ENCODE results near the gene SLC48A1. TPM values are rescaled to one million over a fixed set of nuclear protein-coding genes. Genes with fewer than 3 reads are reported as not detected.

The SLC48A1 gene
- polyA plus RNA-seq: 1 to 10 TPM in 2 of 3 donors, under 1 TPM in 1; 0.54 to 5.6 (median 3.1) TPM

DNA sequence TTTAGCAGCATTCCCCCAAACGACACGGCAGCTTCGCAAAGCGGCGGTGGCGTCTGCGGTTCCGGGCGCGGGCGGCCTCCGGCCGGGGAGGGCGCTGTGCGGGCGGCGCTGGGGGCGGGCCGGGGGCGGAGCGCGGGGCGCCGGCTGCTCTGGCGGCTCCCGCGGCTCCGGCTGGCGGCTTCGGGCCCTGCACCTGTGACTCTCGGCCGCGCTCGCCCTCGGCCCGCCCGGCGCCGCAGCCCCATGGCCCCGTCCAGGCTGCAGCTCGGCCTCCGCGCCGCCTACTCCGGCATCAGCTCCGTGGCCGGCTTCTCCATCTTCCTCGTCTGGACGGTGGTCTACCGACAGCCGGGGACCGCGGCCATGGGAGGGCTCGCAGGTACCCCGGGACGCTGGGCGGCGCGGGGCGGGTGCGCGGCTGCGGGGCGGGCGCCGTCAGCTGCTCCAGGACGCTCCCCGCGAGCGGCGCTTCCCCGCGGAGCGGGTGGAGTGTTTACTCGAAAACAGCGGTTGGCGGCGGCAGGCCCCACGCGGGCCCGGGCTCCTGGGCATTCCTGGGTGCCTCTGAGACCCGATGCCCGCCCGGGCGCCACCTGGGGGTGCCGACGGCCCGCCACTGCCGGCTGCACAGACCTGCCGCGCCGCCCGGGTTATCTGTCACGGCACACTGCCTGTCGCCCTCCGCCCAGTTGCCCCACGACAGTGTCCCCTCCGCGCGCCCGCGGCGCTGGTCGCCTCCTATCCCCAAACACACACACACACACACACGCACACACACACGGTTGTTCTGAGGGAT is at the start of gene SLC48A1:
SLC48A1 (plus strand) TSS at position 177 of the 796 bp plus-strand sequence; CDS start at position 244, 67 bp downstream.
- peak within 1 kb of the TSS in 5 of 6 donors; percentile 43 to 86 (median 84) for H3K27ac Mint-ChIP-seq
- H3K36me3 Mint-ChIP-seq: no peaks in the 10 kb centered on the region
- H3K27me3 Mint-ChIP-seq (ENCODE audit: low read depth in 3 of 3): peaks cover 2 to 14% (median 8%) of the 10 kb centered on the region in 3 donors
- no peaks in the 10 kb centered on the region for H3K9me3 Mint-ChIP-seq
- DNase-seq: peak; percentile 67 to 74 (median 73)
- peaks cover 17 to 18% of the 10 kb centered on the region in 2 donors for H3K4me1 Mint-ChIP-seq
- peak within 1 kb of the TSS; percentile 85 to 89 (median 87) for H3K4me3 Mint-ChIP-seq

DNA sequence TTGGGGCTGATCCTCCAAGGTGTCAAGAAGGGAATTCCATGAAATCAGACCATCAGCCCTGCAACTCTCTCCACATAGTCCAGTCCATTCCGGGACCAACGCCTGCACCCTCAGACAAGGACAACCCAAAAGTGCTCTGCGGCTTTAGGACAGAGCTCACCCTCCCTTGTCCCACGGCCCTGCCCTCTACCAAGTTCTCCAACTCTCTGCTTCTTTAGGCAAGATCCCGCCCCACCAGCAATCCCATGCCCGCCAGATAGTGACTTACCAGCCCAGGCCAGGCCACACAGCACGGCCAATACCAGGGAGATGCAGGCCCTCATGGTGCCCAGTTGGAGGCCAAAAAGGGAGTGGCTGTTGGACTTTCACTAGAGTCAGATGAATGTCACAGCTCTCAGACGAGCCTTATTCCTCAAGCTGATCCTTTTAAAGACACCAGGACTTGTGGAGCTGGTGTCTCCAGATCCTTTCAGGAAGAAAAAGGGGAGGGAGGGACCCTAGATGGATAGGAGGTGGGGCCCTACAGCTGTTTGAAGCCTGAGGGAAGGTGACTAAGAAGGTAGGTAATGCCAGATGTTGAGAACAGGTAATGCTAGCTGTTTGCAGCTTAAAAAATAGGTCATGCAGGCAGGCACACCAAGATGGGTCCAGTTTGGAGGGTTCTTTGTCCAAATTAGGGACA is 47.8 kb upstream of the SLC48A1 start, which contains the start of gene ENDOU:
ENDOU (minus strand) TSS at position 400 of the 682 bp plus-strand sequence; CDS start at position 323, 77 bp downstream.
- DNase-seq: no peak
- no peak within 1 kb of the TSS for H3K4me3 Mint-ChIP-seq
- peaks cover 2 to 15% (median 15%) of the 10 kb centered on the region in 3 donors for H3K27me3 Mint-ChIP-seq (ENCODE audit: low read depth in 3 of 3)
- peaks cover 3 to 41% (median 7%) of the 10 kb centered on the region in 3 donors for H3K36me3 Mint-ChIP-seq
- H3K9me3 Mint-ChIP-seq: peaks cover 0 to 1% (median 0%) of the 10 kb centered on the region in 6 donors
- peak within 1 kb of the TSS in 1 of 6 donors; percentile 16 for H3K27ac Mint-ChIP-seq
- H3K4me1 Mint-ChIP-seq: peaks cover 26 to 35% of the 10 kb centered on the region in 2 donors

DNA sequence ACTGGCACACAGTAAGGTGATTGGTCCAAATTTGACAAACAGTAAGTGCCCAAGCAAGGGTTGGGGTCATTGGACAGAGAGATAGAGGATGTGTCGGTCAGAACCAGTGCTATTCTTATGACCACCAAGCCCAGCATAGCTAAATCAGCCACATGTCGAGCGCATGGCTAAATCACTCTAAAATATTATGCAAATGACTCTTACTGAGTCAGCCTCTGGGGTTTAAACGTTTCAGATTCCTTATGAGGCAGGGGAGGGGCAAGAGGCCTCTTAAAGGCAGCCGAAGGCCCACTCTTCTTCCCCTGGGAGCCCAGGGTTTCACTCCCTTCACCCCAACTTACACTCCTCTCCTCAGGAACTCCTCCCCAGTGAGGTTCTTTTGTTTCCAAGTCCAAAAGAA is 47.1 kb upstream of the SLC48A1 start:
- H3K4me3 Mint-ChIP-seq: no peak overlapping the region
- peaks cover 2 to 17% (median 15%) of the 10 kb centered on the region in 3 donors for H3K27me3 Mint-ChIP-seq (ENCODE audit: low read depth in 3 of 3)
- peaks cover 22 to 31% of the 10 kb centered on the region in 2 donors for H3K4me1 Mint-ChIP-seq
- peaks cover 7 to 46% (median 8%) of the 10 kb centered on the region in 3 donors for H3K36me3 Mint-ChIP-seq
- DNase-seq: no peak
- H3K27ac Mint-ChIP-seq: no peak overlapping the region
- H3K9me3 Mint-ChIP-seq: peaks cover 0 to 1% (median 0%) of the 10 kb centered on the region in 6 donors

DNA sequence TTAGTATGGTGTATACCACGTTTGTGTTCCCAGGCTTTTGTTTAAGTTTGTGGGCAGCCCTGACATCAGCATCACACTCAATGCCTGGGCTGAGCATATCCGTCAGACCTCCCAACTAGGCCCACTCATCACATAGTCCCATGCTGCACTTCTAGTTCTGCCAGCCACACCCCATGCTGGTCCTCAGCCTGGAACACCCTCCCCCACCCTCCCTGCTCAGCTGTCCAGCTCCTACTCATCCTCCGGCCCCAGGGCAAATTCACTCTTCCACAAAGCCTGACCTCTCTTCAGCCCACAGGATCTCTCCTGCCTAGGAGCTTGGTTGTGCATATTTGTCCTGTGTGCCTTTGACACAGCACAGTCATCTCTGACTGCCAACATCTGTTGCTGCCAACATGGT is 43.8 kb upstream of the SLC48A1 start:
- Mint-ChIP-seq H3K36me3 (peaks cover 7 to 32% (median 9%) of the 10 kb centered on the region in 3 donors), H3K9me3 (peaks cover 0 to 1% (median 0%) of the 10 kb centered on the region in 6 donors), H3K4me3 (no peak overlapping the region), H3K4me1 (no peaks in the 10 kb centered on the region), H3K27ac (no peak overlapping the region), H3K27me3 (ENCODE audit: low read depth in 3 of 3) (peaks cover 0 to 8% (median 5%) of the 10 kb centered on the region in 3 donors)
- DNase-seq: no peak

DNA sequence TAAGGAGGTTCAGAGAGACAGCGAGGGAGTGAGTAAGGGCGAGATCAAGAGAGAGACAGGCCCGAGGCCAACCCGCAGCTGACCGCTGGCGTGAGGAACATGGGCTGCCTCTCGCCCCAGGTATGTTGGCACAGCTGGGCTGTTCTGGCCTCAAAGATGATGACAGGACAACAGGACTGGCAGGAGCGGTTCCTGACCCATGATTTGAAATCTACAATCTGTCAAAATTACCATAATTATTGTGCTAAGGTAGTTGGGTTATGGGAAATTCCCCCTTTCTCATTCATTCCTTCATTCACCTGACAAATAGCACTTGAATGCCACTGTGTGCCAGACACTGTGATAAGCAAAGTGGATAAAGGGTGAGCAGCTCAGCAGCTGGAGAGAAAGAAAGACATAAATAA is 42.7 kb upstream of the SLC48A1 start:
- no peaks in the 10 kb centered on the region for H3K9me3 Mint-ChIP-seq
- H3K36me3 Mint-ChIP-seq: peaks cover 7 to 26% (median 12%) of the 10 kb centered on the region in 3 donors
- no peak overlapping the region for H3K27ac Mint-ChIP-seq
- DNase-seq: no peak
- H3K4me1 Mint-ChIP-seq: no peaks in the 10 kb centered on the region
- H3K4me3 Mint-ChIP-seq: no peak overlapping the region
- peaks cover 0 to 6% (median 2%) of the 10 kb centered on the region in 3 donors for H3K27me3 Mint-ChIP-seq (ENCODE audit: low read depth in 3 of 3)

DNA sequence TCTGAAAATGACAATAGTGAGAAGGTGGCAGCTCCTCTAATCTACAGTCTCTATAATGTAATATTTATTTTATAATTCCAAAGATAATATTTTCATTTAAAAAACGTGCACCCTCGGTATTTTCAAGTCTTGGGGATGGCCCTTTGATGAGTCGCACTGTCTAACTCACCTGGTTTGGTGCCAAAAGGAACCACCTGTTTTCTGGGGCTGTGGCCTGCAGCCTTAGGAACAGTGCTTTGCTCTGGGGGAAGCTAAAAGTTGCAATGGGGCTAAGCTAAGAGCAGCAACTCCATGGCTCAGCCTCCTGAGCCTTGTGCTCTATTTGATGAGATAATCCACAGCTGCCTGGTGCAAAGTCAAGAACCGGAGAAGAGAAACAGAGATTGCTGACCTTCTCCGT is 41.3 kb upstream of the SLC48A1 start:
- DNase-seq: no peak
- Mint-ChIP-seq H3K4me1 (no peaks in the 10 kb centered on the region), H3K27ac (no peak overlapping the region), H3K4me3 (no peak overlapping the region), H3K27me3 (ENCODE audit: low read depth in 3 of 3) (peaks cover 0 to 4% (median 2%) of the 10 kb centered on the region in 3 donors), H3K36me3 (peaks cover 7 to 23% (median 12%) of the 10 kb centered on the region in 3 donors), H3K9me3 (no peaks in the 10 kb centered on the region)

DNA sequence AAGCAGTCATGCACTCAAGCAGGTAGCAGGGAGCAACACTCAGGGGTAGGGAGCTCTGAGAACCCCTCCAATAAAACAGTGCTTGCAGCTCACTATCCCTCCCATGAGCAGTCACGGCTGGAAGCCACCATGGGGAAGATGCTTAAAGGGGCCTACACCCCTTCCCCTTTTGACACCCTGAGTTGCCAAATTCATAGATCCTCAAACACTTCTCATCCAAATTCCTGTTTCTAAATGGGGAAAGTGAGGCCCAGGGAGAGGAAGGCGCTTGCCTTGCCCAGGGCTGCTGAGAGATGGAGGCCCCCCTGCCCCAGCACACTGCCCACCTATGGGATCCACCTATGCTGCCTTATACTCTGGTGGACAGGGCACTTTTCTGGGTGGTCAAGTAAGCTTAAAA is 40.5 kb upstream of the SLC48A1 start:
- no peak for DNase-seq
- peaks cover 7 to 20% (median 12%) of the 10 kb centered on the region in 3 donors for H3K36me3 Mint-ChIP-seq
- H3K4me1 Mint-ChIP-seq: no peaks in the 10 kb centered on the region
- peaks cover 0 to 4% (median 2%) of the 10 kb centered on the region in 3 donors for H3K27me3 Mint-ChIP-seq (ENCODE audit: low read depth in 3 of 3)
- H3K9me3 Mint-ChIP-seq: no peaks in the 10 kb centered on the region
- no peak overlapping the region for H3K4me3 Mint-ChIP-seq
- no peak overlapping the region for H3K27ac Mint-ChIP-seq

DNA sequence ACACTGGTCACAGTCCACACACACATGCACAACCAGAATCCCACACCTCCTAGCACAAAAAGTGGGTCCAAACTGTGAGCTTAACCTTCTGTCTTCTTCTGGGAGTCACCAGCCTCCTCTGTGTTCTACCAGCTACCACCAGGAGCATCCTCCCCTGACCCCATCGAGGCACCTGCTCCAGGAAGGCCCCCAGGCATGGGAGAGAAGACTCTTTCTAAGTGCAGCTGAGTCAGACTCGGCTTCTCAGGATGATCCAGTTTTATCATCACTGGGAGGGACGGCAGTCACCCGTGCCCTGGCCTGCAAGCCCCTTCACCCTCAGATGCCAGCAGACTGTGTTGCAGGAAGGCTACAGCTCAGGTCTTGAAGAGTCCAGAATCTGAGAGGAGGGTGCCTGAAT is 39.9 kb upstream of the SLC48A1 start:
- no peak overlapping the region for H3K27ac Mint-ChIP-seq
- peaks cover 0 to 4% (median 2%) of the 10 kb centered on the region in 3 donors for H3K27me3 Mint-ChIP-seq (ENCODE audit: low read depth in 3 of 3)
- H3K9me3 Mint-ChIP-seq: no peaks in the 10 kb centered on the region
- H3K4me1 Mint-ChIP-seq: no peaks in the 10 kb centered on the region
- no peak for DNase-seq
- H3K36me3 Mint-ChIP-seq: peaks cover 2 to 13% (median 12%) of the 10 kb centered on the region in 3 donors
- H3K4me3 Mint-ChIP-seq: no peak overlapping the region

DNA sequence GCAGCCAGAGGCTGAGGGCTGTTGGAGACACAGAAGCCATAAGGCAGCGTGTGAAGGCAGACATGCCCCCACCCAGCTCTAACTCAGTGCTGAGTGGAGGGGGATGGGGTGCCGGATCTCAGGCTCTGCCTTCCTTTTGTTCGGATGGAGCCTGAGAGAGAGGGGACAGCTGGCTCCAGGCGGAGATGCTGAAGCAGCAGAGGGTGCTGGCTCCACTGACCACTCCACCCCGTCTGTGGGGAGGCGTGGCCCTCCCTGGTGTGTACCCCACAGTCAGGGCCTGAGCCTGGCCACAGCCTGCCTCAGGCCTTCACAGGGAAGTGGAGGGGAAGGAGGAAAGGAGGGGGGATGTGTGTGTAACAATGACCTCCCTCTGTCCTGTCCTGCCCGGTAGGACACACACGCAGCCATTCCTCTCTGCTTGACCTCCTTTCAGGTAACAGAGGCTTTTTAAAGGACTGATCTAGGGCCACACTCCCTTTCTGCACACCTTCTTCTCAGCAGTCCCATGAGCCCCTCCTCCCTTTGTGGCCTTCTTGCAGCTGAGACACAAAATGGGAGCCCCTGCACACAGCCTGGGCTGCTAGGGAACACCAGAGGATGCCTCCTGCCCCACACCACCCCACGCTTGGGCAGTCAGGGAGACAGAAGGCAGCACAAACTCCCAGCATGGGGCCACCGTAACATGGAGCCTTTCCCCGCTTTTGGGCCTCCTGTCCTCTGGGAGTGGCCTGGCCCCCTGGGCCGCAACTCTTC is 38.1 kb upstream of the SLC48A1 start:
- H3K36me3 Mint-ChIP-seq: peaks cover 0 to 12% (median 6%) of the 10 kb centered on the region in 3 donors
- no peaks in the 10 kb centered on the region for H3K4me1 Mint-ChIP-seq
- no peaks in the 10 kb centered on the region for H3K9me3 Mint-ChIP-seq
- no peak overlapping the region for H3K4me3 Mint-ChIP-seq
- H3K27me3 Mint-ChIP-seq (ENCODE audit: low read depth in 3 of 3): peaks cover 0 to 8% (median 4%) of the 10 kb centered on the region in 3 donors
- H3K27ac Mint-ChIP-seq: no peak overlapping the region
- DNase-seq: no peak

DNA sequence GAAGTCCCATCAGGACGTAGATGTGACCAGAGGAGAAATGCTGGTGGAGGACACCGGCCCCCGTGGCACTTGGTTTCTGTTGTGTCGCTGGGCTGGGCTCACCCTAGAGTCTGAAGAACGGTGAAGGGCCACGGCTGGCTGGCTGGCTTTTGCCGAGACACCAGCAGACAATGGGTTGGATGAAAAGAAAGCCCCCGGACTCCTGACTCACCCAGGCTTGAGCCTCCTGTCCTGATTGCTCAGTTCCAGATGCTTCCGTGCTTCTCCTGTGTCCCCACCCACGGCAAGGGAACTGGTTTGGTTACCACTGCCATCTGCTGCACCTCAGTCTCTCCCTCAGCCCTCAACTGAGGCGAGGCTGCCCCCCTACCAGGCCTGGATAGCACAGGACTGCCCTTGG is 37.4 kb upstream of the SLC48A1 start:
- Mint-ChIP-seq H3K4me1 (peaks cover 0 to 5% of the 10 kb centered on the region in 2 donors), H3K4me3 (no peak overlapping the region), H3K27me3 (ENCODE audit: low read depth in 3 of 3) (peaks cover 0 to 7% (median 4%) of the 10 kb centered on the region in 3 donors), H3K36me3 (peaks cover 0 to 9% (median 2%) of the 10 kb centered on the region in 3 donors), H3K9me3 (no peaks in the 10 kb centered on the region), H3K27ac (no peak overlapping the region)
- DNase-seq: no peak

DNA sequence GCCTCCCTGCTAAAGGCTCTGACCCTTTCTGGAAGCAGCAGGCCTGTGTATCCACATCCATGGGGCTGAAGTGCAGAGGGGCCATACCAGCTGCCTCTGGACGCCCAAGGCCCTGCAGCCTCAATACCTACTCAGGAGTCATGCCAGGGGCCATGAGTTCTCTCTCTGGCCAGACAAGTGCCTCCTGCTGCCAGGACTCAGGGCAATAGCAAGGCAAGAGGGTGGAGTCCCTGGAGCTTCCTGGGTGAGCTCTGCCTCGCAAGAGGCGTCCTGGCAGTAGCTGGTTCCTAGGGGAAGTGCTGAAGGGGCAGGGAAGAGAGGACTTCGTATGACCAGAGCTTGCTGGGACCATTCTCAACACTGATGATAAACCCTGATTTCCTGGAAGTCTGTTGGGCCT is 36.8 kb upstream of the SLC48A1 start:
- Mint-ChIP-seq H3K9me3 (no peaks in the 10 kb centered on the region), H3K4me3 (no peak overlapping the region), H3K4me1 (peaks cover 3 to 8% of the 10 kb centered on the region in 2 donors), H3K36me3 (peaks cover 0 to 6% (median 0%) of the 10 kb centered on the region in 3 donors), H3K27ac (no peak overlapping the region), H3K27me3 (ENCODE audit: low read depth in 3 of 3) (peaks cover 0 to 6% (median 4%) of the 10 kb centered on the region in 3 donors)
- DNase-seq: no peak

DNA sequence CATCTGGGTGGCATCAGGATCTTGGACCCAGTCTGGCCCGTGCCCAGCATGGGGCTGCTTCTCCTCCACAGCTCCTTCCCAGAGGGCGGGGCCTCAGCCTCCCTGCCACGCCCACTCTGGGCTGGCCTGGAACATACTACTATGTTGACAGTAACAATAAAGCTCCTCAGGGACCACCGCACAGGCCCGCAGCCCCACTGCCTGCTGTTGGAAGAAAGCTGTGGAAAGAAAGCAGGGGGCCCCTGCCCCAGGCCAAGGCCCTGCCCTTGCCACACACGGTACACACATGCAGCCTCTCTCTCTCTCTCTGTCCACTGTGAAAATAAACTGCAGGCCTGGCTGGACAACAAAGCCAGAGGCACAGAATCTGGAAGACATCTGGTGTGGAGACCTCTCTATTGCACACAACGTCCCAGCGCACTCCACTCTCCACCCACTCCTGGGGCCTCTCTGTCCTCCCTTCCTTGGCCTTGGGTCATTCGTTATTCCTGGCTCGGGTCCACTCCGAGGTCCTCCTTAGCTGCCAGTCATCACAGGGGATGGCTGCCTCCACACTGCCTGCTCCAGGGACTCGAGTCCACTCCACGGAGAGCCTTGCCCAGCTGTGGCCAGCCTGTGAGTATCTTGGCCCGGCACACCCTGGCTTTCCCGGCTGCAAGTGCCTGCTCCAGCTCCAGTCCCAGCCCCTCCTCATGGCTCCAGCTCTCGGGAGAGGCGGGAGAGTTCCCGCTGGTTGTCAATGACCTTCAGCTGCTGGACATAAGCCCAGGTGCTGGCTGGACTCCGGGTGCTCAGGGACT is 36.0 kb upstream of the SLC48A1 start:
- Mint-ChIP-seq H3K4me3 (no peak overlapping the region), H3K4me1 (peaks cover 10 to 16% of the 10 kb centered on the region in 2 donors), H3K27ac (peak overlapping the region in 1 of 6 donors; percentile 30), H3K9me3 (no peaks in the 10 kb centered on the region), H3K36me3 (peaks cover 0 to 6% (median 0%) of the 10 kb centered on the region in 3 donors), H3K27me3 (ENCODE audit: low read depth in 3 of 3) (peaks cover 0 to 8% (median 6%) of the 10 kb centered on the region in 3 donors)
- DNase-seq: no peak
